HEK293T (cell line): ENCODE data around the gene PAQR5.

Experiments
- ARNT ChIP-seq: fragments of 450-650 bp; IDR thresholded peaks from 2 replicates; pipeline ENCODE4 v1.6.1; 2017; ENCODE audit warnings: mild to moderate bottlenecking
- NFRKB ChIP-seq: fragments of 450-650 bp; IDR thresholded peaks from 2 replicates; pipeline ENCODE4 v1.6.1; 2016; ENCODE audit warnings: mild to moderate bottlenecking, moderate library complexity

- no peak for TF ChIP-seq NFRKB
- no peak for TF ChIP-seq ARNT
Observed at GRCh38 chr15:69314131-69314530, 15.4 kb downstream of the PAQR5 start.
